HG02870 (cell line): Measurements from ENCODE around the gene DHFR2.
A peak's percentile ranks its signal among the peaks of the same experiment; 100 is the strongest.
"Not testable (repeated sequence)": the region's sequence is repeated elsewhere in the genome, so short reads cannot be mapped to it uniquely, and the experiment has no call there.

Experiments used
- ATAC-seq: cut with Tn5 transposase; IDR thresholded peaks from one replicate; pipeline ENCODE4 v1.9.1; 2021; ENCODE audit warnings: mild to moderate bottlenecking, moderate library complexity; ENCODE audit not compliant: unreplicated experiment

DHFR2 gene

GRCh38 chr3:94065819-94066480, 3.2 kb upstream of the DHFR2 start:
- ATAC-seq = no peak

- ATAC-seq = no peak
Measured at GRCh38 chr3:94065122-94065521, 2.4 kb upstream of the DHFR2 start.

GRCh38 chr3:94064243-94064860, 1.6 kb upstream of the DHFR2 start:
- ATAC-seq = no peak

GRCh38 chr3:94063496-94064119, 892 bp upstream of the DHFR2 start:
- ATAC-seq = no peak

- no peak for ATAC-seq
Measured at GRCh38 chr3:94061297-94061696, 1.4 kb downstream of the DHFR2 start.

GRCh38 chr3:94050546-94050945, 12.2 kb downstream of the DHFR2 start:
- no peak for ATAC-seq

- ATAC-seq = peak; percentile 67
Measured at GRCh38 chr3:94049267-94049666, 13.4 kb downstream of the DHFR2 start.

- no peak for ATAC-seq
Measured at GRCh38 chr3:94046533-94046932, 16.2 kb downstream of the DHFR2 start.

GRCh38 chr3:94044100-94044936, 18.4 kb downstream of the DHFR2 start:
- ATAC-seq = not testable (repeated sequence)

GRCh38 chr3:94043285-94043684, 19.4 kb downstream of the DHFR2 start:
- no peak for ATAC-seq

- ATAC-seq = peak; percentile 83
Measured at GRCh38 chr3:94036909-94037507, 25.7 kb downstream of the DHFR2 start.

GRCh38 chr3:94028093-94028837, 34.5 kb downstream of the DHFR2 start, which contains the start of gene STX19:
TSS of gene STX19 (minus strand) at chr3:94028597. CDS start at chr3:94015269, 13,328 bp downstream.
- no peak for ATAC-seq

- ATAC-seq = no peak
Measured at GRCh38 chr3:94026623-94027022, 36.1 kb downstream of the DHFR2 start.

- ATAC-seq = no peak
Measured at GRCh38 chr3:94024385-94024784, 38.3 kb downstream of the DHFR2 start.

- ATAC-seq = no peak
Measured at GRCh38 chr3:94020293-94020692, 42.4 kb downstream of the DHFR2 start.

GRCh38 chr3:94019659-94020058, 43.1 kb downstream of the DHFR2 start:
- no peak for ATAC-seq

- no peak for ATAC-seq
Measured at GRCh38 chr3:94015025-94015424, 47.7 kb downstream of the DHFR2 start.

GRCh38 chr3:94012185-94012584, 50.5 kb downstream of the DHFR2 start:
- no peak for ATAC-seq

GRCh38 chr3:94011233-94011711, 51.4 kb downstream of the DHFR2 start:
- ATAC-seq = no peak

GRCh38 chr3:94009608-94010007, 53.1 kb downstream of the DHFR2 start:
- ATAC-seq = no peak
